ENCODE data around the gene DDRGK1.
"Not testable (repeated sequence)": the region's sequence is repeated elsewhere in the genome, so short reads cannot be mapped to it uniquely, and the experiment has no call there.

Gene DDRGK1

DNA sequence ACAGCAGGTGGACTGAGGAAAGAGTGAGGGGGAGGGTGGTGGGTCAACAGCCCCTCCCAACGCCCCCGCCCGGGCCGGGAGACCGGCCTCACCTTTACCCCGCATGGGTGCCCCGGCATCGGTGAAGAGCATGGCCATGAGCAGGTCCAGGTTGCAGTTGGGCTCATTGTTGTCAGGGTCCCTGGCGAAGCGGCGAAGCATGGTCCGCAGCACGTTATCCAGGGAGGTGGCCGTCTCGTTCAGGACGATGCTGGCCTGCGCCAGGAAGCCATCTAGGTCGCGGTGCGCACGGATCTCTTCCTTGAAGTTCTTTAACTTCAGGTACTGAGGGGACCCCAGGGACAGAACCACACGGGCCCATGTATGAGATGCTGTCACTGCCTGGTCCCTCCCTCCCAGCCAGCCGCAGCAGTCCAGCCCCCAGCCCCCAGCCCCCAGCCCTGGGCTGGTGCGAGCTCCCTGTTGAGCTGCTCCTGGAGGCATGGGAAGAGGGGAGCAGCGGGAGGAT is 29.6 kb upstream of the DDRGK1 start:
- DNase-seq, result no peak

DNA sequence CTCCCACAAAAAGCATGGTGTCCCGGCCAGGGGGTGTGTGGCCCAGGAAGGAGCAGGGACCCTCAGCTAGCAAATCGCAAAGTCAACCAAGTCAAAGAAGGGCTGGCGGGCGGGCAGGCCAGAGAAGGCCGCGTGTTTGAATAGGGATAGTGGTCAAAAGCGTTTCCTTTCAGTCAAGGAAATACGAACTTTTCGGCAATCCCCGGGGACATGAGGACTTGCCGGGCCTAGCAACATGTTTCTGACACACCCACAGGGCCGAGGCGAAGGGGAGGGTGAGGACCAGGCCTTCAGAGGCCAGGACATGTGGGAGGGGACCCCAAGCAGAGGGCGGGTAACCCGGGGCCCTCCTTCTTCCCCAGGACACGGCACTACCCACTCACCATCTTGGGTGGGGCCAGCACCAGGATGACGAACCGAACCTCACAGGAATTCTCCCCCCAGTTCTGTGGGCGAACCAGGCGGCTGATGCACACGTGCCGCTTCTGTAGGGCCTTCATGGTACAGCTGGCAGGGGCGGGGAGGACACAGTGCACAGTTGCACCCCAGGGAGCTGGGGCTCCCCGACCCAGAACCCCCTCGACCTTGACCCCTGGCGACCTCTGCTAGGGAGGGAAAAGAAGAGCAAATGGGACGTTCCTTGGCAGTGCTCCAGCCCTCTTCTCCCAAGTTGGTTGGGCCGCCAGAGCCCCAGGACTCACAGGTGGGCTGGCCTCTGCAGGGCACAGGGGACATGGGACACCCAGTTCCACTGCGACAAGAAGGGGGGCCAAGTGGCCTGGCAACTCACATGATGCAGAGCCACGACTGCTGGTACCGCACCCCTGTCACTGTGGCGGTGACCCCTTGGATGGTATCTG is 28.9 kb upstream of the DDRGK1 start:
- no peak for DNase-seq

DNA sequence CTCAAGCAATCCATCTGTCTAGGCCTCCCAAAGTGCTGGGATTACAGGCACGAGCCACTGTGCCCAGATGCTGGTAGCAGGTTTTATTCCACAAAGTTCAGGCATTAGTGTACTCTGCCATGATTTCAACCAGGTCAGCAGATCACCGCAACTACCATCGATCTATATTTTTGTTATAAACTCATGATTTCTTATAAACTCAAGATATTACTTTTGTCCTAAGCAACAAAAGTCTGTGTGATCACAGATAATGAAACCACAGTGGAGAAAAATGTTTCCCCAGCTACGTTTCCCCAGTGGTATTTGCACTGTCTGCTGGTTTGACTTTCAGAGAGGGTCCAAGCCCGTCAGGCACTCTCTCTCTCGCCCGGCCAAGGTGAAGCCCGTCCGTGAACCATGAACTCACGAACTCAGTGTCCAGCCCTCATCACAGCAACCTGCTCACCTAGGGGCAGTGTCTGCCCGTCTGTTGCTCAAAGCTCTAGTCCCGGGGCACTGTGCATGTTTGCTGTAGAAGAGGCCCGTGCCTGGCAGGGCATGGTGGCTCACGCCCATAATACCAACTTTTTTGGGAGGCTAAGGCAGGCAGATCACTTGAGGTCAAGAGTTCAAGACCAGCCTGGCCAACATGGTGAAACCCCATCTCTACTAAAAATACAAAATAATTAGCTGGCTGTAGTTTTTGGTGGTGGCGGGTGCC is 27.6 kb upstream of the DDRGK1 start:
- DNase-seq, result no peak

DNA sequence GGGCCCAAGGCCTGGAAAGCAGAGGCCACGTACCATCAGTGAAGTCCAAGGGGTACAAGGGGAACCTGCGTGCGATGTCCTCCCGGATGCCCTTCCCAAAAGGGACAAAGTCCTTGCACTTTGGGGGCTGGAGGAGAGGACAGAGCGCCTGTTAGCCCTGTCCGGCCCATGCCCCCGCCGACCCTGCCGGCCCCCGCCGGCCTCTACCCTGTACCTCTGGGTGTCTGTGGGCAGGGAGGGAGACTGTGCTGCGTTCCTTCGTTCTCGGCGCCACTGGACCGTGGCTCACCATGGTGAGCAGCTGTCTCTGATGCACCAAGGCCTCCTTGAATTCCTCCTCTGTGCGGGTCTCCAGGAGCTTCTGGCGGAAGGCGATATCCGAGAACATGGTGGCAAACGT is 26.6 kb upstream of the DDRGK1 start:
- DNase-seq, result no peak

DNA sequence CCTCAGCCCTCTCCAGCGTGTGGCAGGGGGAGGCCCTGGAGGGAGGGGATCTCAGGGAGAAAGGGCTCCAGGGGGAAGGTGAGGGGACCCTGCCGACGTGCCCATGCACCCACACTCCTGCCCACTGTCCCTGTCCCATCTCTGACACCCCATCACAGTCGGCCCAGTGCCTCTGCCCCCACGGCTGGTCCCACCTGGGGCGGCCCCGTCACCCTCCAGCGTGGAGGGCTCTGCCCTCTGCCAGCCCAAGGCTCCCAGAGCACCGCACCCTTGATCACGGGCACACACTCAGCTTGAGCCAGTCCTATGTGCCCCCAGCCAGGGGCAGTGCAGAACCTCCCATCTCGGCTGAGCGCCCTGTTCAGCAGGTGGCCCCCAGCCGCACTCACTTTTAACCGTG is 25.3 kb upstream of the DDRGK1 start:
- no peak for DNase-seq

DNA sequence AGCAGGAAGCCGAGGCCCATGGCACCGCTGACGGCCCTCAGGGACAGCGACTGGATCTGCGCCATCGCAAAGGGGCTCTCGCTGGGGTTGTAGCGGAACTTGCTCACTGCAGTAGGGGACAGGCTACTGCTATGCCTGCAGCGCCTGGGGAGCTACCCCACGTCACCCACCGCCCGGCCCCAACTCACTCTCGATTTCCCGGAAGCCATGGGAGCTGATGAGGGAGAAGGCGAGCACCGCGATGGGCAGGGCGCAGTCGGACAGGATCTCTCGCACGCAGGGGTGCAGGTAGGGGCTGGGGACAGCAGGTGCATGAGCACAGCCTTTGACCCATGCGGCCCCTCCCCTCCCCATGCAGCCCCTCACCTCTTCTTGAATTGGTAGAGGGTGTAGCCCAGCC is 24.7 kb upstream of the DDRGK1 start:
- DNase-seq, result no peak

DNA sequence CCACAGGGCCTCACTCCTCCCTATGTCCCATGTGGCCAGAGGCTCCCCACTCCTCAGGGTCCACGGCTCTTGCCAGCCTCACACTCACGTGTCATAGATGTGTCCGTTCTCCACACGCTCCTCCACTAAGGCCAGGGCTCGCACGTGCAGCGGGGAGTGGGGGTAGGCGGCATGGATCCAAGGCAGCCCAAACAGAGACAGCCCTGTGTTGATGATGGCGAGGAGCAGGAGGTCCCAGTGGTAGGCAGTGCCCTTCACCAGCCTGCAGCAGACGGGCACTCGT is 24.2 kb upstream of the DDRGK1 start:
- no peak for DNase-seq

DNA sequence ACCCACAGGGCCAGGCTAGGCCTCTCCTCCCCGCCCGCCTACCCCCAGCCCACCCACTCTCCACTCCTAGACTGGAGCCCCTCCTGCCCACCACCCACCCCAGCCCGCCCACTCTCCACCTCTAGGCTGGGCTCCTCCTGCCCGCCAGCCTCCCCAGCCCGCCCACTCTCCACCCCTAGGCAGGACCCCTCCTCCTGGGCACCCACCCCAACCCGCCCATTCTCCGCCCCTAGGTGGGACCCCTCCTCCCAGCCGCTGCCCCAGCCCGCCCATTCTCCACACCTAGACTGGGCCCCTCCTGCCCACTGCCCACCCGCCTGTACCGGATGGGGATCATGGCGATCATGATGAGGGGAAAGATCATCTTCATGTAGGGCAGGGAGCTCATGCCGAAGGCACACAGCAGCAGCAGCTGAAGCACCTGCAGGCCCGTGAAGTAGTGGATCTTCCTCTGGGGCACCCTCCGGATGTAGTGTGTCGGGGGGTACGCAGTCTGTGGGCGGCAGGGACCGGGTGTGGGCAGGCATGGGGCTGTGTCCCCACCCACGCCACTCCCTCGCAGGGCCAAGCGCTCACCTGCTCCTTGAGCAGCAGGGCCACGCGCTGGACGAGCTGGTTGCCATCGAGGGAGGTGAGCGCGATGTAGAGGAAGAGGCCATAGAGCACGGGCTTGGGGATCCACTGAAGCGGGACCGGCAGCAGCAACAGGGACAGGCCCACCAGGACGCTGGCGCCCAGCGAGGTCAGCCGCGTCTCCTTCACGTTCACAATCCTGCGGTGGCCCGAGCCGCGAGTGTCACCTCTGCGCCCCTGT is 23.7 kb upstream of the DDRGK1 start:
- no peak for DNase-seq

DNA sequence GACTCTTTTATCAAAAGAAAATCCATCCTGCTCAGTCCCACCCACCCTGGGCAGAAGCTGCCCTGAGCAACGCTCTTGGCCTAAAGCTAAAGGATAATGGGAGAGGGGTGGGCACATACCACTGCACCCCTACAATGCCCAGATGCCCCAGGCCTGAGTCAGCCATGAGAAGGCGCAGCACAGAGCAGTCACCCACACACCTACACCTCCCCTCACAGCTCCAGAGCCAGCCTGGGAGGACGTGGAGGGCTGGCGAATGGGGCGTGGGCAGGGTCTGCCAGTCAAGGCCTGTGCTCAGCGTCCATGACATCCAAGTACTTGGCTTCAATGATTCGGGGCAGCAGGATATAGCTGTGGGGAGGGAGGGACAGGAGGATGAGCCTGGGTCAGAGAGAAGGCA is 23.0 kb upstream of the DDRGK1 start:
- no peak for DNase-seq

DNA sequence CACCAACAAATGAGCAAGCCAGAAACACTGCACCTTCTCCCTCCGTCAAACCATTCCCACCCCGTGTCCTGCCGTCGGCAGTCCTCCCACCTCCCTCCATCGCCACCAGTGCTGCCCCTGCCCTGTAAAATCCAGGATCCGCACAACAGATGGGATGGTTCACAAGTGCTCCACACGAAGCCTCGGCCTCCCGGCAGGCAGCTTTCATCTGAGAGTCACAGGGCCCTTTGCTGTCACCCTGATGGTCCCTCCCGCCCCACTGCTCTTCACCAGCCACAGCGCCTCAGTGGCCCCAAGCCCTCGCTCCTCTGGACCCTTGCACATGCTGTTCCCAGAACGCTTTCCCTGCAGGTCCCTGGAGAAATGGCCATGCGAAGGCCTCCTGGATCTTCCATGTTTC is 22.4 kb upstream of the DDRGK1 start:
- no peak for DNase-seq

DNA sequence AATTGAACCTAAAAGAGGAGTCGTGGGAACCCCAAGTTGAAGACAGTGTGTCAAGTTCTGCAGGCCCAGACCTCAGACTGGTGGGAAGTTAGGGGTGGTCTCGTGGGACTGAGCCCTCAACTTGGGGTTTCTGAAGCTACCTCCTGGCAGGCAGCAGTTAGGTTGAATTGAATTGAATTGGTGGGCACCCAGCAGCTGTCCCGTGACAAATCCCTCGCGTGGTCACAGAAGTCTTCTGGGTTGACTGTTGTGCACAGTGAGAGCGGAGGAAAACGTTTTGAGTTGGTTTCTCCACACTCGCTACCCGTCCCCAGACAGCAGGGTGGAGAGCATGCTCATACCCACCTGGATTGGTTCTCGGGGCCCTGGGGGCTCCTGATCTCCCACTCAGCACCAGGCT is 21.6 kb upstream of the DDRGK1 start:
- DNase-seq, result no peak

DNA sequence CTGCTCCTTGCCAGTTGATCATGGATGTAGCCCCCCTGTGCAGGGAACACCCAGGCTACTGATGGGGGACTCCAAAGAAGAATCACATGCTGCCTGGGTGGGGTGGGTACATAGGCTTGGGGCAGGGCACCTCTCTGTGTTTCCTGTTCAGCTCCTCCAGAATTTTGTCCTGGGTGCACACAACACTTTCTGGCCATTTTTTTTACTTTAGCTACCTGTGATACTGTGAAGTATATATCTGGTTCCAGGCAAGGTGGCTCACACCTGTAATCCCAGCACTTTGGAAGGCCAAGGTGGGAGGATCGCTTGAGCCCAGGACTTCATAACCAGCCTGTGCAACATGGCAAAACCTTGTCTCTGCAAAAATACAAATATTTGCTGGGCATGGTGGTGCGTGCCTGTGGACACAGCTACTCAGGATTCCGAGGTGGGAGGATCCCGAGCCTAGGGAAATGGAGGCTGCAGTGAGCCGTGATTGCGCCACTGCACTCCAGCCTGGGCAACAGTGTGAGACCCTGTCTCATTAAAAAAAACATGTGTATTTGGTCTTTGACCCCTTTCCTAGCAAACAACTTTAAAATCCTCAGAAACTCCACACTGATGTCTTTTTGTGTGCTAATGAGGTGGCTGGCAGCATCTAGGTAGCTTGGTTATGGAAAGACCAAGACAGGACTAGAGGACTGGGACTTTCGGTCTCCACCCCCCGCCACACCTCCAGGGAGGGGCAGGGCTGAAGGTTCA is 20.4 kb upstream of the DDRGK1 start:
- DNase-seq, result no peak

DNA sequence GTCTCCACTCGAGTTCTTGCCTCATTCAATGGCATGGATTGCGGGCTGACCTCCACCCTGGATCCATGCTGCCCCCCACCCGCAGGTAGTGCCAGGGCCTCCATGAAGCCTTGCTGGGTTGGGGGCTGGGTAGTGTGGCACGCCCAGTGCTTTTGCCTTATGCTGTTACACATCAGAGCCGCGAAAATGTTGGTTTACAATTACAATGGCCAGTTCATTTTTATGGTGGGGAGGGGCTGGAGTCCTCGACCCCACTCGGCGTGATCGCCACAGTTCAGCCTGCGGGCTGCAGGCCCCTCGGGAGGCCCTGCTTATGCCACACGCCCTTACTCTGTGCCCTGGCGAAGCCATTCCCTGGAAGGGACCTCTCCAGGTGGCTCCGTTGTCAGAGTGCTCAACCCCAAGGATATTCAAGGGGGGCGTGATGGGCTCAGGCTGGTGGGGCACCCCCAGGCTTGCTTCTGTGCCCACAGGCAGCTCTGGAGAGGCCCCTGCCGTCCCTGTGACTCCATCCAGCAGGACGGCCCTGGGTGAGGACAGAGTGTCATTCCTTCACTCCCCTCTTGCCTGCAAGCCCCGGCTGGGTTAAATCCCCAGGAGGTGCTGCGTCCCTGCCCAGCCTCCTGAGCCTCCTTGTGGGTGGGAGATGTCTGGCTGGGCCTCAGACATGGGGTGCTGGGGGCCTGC is 19.7 kb upstream of the DDRGK1 start:
- DNase-seq, result no peak

DNA sequence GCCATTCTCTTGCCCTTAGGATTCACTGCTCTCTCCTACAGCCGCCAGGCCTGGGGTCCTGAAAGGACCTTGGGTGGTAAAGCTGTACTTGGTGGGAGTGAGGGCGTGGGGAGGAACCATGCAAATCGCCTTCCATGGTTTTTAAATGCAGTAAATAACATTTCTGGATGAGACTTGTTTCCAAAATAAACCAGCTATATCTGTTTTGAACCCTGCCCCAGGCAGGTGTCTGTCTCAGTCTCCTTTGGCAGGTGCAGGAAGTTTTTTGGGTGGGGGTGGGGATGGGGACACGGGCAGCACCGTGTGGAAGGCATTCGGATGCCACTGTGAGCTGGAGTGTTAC is 19.1 kb upstream of the DDRGK1 start:
- DNase-seq, result no peak

DNA sequence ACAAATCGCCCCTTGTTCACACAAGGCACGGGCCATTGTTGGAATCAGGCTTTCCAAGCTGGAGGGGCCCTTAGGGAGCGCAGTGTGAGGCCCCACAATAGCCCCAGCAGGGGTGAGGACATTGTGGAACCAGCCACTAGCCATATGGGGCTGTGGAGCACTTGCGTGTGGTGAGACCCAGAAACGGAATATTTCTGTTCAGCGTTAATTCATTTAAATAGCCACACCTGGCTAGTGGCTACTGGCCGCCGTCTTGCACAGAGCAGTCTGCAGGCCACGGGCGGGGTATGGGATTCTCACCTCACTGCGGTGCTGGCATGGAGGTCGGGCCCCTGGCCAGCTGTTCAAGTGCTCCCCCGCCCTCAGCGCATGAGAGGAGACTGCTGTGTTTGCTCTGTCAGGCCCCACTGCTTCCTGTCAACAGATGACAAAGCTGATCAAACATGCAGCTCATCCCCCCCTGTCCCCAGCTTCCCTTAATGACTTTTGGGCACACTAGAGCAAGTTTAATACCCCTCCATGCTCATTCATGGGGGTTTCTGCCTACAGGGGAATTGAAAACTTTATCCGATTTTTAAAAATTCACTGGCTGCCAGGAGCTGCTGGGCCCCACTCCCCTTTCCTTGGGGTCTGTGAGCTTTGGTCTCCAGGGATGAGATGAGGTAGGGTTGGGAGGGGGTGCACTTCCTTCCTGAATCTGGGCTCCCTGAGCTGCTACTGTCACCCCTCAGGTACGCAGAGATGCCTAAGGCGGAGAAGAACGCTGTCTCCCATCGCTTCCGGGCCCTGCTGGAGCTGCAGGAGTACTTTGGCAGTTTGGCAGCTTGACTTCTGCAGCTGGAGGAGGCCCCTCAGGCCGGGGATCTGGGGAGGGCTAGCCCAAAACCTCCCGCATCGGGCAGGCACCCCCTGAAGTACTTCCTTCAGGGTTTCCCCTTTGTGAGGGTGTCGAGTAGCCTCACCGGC is 18.4 kb upstream of the DDRGK1 start:
- DNase-seq, result no peak

DNA sequence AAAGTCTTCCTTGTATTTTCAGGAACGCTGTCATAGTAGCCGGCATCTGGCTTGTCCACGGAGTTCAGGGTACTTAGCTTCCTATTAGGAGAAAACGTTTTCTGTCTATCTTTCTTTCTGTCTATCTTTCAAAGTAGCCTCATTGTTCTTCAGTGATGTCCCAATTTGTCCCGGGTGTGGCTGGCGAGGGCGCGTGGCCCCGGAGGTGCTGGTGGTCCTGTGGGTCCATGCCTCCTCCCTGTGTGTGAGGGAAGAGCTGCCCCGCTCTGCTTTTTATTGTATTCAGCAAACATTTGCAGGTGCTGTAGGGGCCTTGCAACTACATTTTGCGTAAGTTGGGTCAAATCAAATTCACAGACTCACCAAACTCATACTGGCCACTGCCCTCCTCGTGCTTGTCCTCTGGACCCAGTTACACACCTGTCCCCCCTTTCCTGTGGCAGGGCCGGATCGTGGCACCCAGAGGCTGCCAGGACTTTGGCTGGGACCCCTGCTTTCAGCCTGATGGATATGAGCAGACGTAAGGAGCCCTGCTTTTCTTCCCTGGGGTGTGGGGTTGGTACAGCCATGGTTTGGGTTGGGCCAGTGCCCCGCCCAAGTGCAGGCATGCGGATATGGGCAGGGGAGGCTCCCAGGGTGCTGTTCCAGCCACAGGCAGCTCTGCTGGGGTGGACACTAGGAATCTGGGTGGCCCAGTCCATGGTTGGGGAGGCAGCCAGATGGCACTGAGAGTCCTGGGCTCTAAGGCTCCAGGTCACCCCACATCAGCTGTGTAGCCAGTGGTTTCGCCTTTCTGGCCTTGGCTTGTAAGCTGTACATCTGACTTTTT is 17.1 kb upstream of the DDRGK1 start:
- no peak for DNase-seq

DNA sequence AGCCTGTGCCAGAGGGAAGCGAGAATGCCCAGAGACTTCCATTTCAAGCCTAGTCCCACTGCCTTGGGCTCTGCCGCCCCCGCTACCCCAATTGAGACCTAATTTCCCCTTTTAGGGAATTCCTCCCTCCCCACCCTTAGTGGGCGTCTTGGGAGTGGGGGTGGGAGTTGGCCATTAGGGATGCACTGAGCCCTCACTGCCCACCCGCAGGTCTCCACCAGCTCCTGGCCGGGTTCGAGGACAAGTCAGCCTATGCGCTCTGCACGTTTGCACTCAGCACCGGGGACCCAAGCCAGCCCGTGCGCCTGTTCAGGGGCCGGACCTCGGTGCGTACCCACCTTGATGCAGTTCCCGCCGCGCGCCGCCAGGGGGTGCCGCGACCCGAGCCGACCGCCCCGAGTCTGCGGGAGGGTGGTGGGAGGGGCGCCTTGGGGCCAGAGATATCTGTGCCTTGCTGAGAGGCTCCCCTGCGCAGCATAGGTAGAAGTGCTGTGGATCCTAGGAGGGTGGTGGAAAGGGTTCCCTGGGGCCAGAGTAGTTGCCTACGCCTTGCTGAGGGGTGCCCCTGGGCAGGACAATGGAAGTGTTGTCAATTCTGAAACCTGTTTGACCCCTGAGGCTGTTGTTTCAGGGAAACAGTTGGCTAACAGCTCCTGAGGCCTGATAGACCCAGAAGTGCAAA is 14.0 kb upstream of the DDRGK1 start:
- DNase-seq, result no peak

DNA sequence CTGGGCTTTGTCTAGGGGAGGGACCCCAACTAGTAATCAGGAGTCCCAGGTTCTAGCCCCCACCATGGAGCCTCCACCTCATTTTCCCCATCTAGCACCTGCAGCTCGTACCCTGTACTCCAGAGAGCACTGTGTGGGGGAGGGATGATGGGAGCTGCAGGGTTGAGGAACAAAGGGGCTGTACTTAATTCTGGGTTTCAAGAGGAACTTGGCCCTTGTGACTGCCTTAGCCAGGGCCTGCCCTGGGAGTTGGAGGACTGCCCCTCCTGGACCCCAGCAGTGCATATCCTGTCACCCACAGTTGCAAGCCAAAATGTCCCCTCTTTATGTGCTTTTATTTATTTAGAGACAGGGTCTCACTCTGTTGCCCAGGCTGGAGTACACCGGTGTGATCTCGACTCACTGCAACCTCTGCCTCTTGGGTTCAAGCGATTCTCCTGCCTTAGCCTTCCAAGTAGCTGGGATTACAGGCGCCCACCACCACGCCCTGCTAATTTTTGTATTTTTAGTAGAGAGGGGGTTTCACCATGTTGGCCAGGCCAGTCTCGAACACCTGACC is 11.0 kb upstream of the DDRGK1 start:
- DNase-seq, result not testable (repeated sequence)

DNA sequence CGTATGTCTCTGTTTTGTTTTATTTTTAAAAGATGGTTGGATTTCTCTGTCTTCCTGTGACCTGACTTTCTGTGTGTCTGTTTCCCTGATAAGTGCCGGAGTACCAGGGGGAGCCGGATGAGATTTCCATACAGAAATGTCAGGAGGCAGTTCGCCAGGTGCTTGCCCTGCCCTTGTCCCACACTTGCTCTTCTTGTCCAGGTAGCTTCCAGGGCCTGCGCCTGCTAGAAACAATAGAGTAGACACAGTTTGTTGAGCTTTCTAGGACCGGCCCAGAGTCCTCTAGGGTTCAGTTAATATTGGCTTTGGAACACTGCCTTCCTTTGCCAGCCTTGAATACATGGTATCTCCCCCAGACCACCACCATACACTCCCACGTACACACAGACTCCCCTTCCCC is 8.7 kb upstream of the DDRGK1 start:
- no peak for DNase-seq

Data from NCI-H2171 treated with DMSO at 0.1 percent for 48 hours (cell line).